Calu3 (cell line): ENCODE measurements around the gene DDX25. TPM values are rescaled to one million over a fixed set of nuclear protein-coding genes. Genes with fewer than 3 reads are reported as not detected.

Experiments used
- BruUV-seq: library from RNA; stranded (reverse); fragments of 400-500 nt; replicated peaks from 2 replicates; lab custom pipeline; 2021; lab: Mats Ljungman, UMichigan
- CTCF ChIA-PET: fragments of 300-600 bp; sonication (Branson Sonifier 250); formaldehyde crosslinking; loops from one replicate; lab custom pipeline; 2022; ENCODE audit warnings: antibody characterized with exemption; lab: Charles Lee
- DNase-seq: peaks from one replicate; pipeline ENCODE4 v3.0.0; 2022
- H3K27ac Mint-ChIP-seq: one replicate; pipeline ENCODE4 v1.8.0; 2022; ENCODE audit warnings: mixed read lengths; ENCODE audit not compliant: unreplicated experiment
- H3K27me3 Mint-ChIP-seq: one replicate; pipeline ENCODE4 v1.8.0; 2022; ENCODE audit warnings: mixed read lengths; ENCODE audit not compliant: unreplicated experiment
- H3K36me3 Mint-ChIP-seq: one replicate; pipeline ENCODE4 v1.8.0; 2022; ENCODE audit warnings: mild to moderate bottlenecking, moderate library complexity, mixed read lengths; ENCODE audit not compliant: insufficient read depth, unreplicated experiment
- H3K4me1 Mint-ChIP-seq: one replicate; pipeline ENCODE4 v1.8.0; 2022; ENCODE audit warnings: mild to moderate bottlenecking, low read depth, mixed read lengths; ENCODE audit not compliant: unreplicated experiment
- H3K4me3 Mint-ChIP-seq: one replicate; pipeline ENCODE4 v1.8.0; 2022; ENCODE audit warnings: mild to moderate bottlenecking, low read depth, moderate library complexity, mixed read lengths; ENCODE audit not compliant: unreplicated experiment
- H3K9me3 Mint-ChIP-seq: one replicate; pipeline ENCODE4 v1.8.0; 2022; ENCODE audit warnings: low read depth, mixed read lengths; ENCODE audit not compliant: unreplicated experiment
- CTCF ChIP-seq: fragments of 200-600 bp; IDR thresholded peaks from one replicate; pipeline ENCODE4 v1.8.0; 2022; ENCODE audit warnings: antibody characterized with exemption; ENCODE audit not compliant: unreplicated experiment
- intact Hi-C: fragments of 100-400 bp; cut with micrococcal nuclease; formaldehyde crosslinking; loops from one replicate; pipeline ENCODE4 v1.10.0; 2022; ENCODE audit not compliant: unreplicated experiment
- total RNA-seq: library from RNA; stranded (reverse); gene quantifications from 2 replicates; pipeline ENCODE4 v1.2.3, GENCODE V29; 2022

The DDX25 gene
- total RNA-seq, 1 experiment from 2014 or later: not detected

- no peak for DNase-seq
- H3K9me3 Mint-ChIP-seq: no peaks in the 10 kb centered on the region
- H3K4me1 Mint-ChIP-seq: no peaks in the 10 kb centered on the region
- intact Hi-C loops: no loop called here
- BruUV-seq: no TSS peak
- H3K27me3 Mint-ChIP-seq: no peaks in the 10 kb centered on the region
- H3K27ac Mint-ChIP-seq: no peak overlapping the region
- CTCF ChIA-PET: no interaction called here
- TF ChIP-seq CTCF: no peak
- H3K4me3 Mint-ChIP-seq: no peak overlapping the region
- no peaks in the 10 kb centered on the region for H3K36me3 Mint-ChIP-seq
Measured at GRCh38 chr11:125954945-125955640, 50.8 kb downstream of the DDX25 start.

- DNase-seq: no peak
- Mint-ChIP-seq H3K4me1 (no peaks in the 10 kb centered on the region), H3K4me3 (no peak overlapping the region), H3K9me3 (no peaks in the 10 kb centered on the region), H3K36me3 (no peaks in the 10 kb centered on the region), H3K27me3 (no peaks in the 10 kb centered on the region), H3K27ac (no peak overlapping the region)
- no TSS peak for BruUV-seq
- intact Hi-C loops: no loop called here
- TF ChIP-seq CTCF: no peak
- CTCF ChIA-PET: no interaction called here
Measured at GRCh38 chr11:125955856-125956255, 51.5 kb downstream of the DDX25 start.

- no TSS peak for BruUV-seq
- Mint-ChIP-seq H3K4me1 (no peaks in the 10 kb centered on the region), H3K27ac (no peak overlapping the region), H3K9me3 (no peaks in the 10 kb centered on the region), H3K36me3 (no peaks in the 10 kb centered on the region), H3K27me3 (no peaks in the 10 kb centered on the region), H3K4me3 (no peak overlapping the region)
- no peak for TF ChIP-seq CTCF
- intact Hi-C loops: no loop called here
- CTCF ChIA-PET: no interaction called here
- DNase-seq: no peak
Measured at GRCh38 chr11:125956391-125957134, 52.3 kb downstream of the DDX25 start.

GRCh38 chr11:125957618-125958332, 53.5 kb downstream of the DDX25 start:
- intact Hi-C loops: no loop called here
- H3K4me1 Mint-ChIP-seq: no peaks in the 10 kb centered on the region
- TF ChIP-seq CTCF: no peak

More at GRCh38 chr11:125957618-125958332, 53.5 kb downstream of the DDX25 start:
- DNase-seq: no peak
- H3K27ac Mint-ChIP-seq: no peak overlapping the region
- no peaks in the 10 kb centered on the region for H3K27me3 Mint-ChIP-seq
- CTCF ChIA-PET: no interaction called here
- BruUV-seq: no TSS peak
- H3K36me3 Mint-ChIP-seq: no peaks in the 10 kb centered on the region
- no peak overlapping the region for H3K4me3 Mint-ChIP-seq
- no peaks in the 10 kb centered on the region for H3K9me3 Mint-ChIP-seq
